ENCODE results near the gene SLC43A1.
"Not testable (repeated sequence)": the region's sequence is repeated elsewhere in the genome, so short reads cannot be mapped to it uniquely, and the experiment has no call there.

Gene SLC43A1

GRCh38 chr11:57515332-57516060, at the start of gene SLC43A1:
SLC43A1 (minus strand) TSS chr11:57515702; CDS start chr11:57514111, 1,591 bp downstream.
- peak; percentile 77 for DNase-seq (ENCODE audit: low spot score)
- no peak for FAIRE-seq

GRCh38 chr11:57562596-57562995, 47.1 kb upstream of the SLC43A1 start:
- FAIRE-seq (no peak), DNase-seq (ENCODE audit: low spot score) (no peak)

DNA sequence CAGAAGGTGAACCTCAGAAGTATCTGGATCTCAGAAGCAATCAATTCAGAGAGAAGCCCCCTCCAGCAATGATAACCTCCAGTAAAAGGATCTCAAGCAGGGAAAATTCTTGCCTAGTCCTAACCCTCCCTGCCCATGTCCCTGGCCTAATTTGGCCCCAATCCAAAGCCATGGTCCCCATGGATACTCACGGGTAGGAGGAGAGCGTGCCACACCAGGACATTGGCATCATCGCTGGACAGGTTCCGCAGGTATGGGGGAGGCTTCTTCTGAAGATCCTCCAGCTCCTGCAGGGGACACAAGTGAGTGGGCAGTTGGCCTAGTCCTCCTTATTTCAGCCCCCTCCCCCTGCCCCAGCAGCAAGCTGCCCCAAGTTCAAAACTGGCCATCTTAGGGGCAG, 44.6 kb upstream of the SLC43A1 start:
- no peak for DNase-seq (ENCODE audit: low spot score)
- no peak for FAIRE-seq

GRCh38 chr11:57556041-57556440, 40.5 kb upstream of the SLC43A1 start:
- DNase-seq (ENCODE audit: low spot score): no peak
- FAIRE-seq: no peak

GRCh38 chr11:57555393-57555792, 39.9 kb upstream of the SLC43A1 start:
- no peak for DNase-seq (ENCODE audit: low spot score)
- no peak for FAIRE-seq

DNA sequence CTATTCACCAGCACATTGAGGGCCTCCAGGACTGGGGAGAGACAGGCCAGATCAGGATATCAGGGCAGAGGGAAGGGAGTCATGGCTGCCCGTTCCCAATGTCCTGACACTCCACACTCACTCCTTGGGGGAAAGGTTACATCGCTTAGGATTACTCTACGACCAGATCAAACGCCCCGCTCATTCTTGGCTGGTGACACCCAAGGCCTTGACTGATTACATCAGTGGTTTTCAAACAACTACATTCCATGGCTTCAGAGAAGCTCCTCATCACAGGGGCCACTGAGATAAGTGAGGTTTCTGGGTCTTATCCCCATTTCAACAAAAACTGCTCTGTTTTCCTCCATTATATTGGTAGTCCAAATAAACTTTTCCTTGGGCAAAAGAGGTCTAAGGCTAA, 37.0 kb upstream of the SLC43A1 start:
- no peak for FAIRE-seq
- DNase-seq (ENCODE audit: low spot score): no peak

DNA sequence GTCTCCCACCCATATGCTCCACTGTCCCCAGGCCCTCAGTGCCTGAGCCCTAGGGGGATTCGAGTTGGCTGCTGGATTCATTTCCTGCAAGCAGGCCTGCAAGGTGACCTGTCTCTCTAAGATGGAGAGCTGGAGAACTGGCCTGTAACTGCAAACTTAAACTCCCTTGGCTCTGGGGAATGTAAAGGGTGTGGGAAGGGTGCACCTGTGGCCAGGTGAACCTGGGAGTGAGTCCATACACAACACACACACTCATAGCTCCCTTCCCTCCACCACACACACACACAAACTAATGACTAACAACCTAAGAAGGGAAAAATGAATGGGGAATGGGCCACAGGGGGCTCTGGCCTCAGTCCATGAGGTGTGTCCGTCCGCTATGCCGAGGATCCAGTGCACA, 36.4 kb upstream of the SLC43A1 start:
- no peak for DNase-seq (ENCODE audit: low spot score)
- FAIRE-seq: no peak

- FAIRE-seq: no peak
- no peak for DNase-seq (ENCODE audit: low spot score)
Observed at GRCh38 chr11:57549983-57550382, 34.5 kb upstream of the SLC43A1 start.

GRCh38 chr11:57547854-57548377, 32.4 kb upstream of the SLC43A1 start:
- DNase-seq (ENCODE audit: low spot score): no peak
- no peak for FAIRE-seq

DNA sequence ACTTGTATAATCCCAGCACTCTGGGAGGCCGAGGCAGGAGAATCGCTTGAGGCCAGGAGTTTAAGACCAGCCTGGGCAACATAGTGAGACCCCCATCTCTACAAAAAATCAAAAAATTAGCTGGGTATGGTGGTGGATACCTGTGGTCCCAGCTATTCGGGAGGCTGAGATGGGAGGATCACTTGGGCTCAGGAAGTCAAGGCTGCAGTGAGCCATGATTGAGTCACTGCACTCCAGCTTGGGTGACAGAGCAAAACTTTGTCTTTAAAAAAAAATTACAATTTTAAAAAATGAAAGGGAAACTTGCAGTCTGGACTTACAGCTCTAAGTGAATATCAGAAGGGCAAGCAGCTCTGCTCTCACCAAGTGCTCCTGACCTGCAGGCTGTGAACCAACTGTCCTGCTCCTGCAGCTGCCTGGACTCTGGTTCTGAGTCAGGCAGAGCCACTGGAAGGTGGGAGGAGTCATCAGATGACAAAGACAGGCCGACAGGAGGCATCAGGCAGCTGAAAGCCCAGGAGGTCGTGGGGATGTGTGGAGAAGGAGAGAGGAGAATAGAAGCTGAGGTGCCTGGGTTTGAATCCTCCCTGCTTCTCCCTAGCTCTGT, 31.5 kb upstream of the SLC43A1 start:
- no peak for FAIRE-seq
- DNase-seq (ENCODE audit: low spot score): peak; percentile 29

DNA sequence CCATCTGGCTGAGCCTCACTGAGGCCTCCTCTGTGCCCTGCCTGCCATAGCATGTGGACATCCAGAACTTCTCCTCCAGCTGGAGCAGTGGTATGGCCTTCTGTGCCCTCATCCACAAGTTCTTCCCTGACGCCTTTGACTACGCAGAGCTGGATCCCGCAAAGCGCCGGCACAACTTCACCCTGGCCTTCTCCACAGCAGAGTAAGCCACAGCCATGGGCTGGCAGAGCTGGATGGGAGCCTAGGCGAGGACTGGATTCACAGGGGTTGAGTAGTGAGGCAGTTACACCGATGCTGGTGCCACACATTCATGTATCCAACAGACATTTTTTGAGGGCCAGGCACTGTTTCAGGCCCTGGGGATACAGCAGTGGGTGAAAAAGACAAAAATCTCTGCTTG, 30.9 kb upstream of the SLC43A1 start:
- FAIRE-seq (no peak), DNase-seq (ENCODE audit: low spot score) (no peak)

- DNase-seq (ENCODE audit: low spot score) (no peak), FAIRE-seq (no peak)
Observed at GRCh38 chr11:57545883-57546282, 30.4 kb upstream of the SLC43A1 start.

DNA sequence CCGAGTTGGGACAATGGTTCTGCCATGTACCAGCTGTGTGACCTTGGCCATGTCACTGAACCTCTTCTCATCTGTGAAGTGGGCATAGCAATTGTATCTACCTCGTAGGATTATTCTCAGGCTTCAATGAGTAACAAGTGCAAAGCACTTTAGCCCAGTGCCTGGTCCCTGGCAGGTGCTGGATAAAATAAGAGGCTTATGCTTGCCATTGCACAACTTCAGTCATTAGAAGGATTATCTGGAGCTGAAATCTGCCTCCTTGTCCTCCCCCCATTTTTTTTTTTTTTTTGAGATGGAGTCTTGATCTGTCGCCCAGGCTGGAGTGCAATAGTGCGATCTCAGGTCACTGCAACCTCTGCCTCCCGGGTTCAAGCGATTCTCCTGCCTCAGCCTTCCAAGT, 29.1 kb upstream of the SLC43A1 start:
- no peak for FAIRE-seq
- DNase-seq (ENCODE audit: low spot score): no peak

- FAIRE-seq: no peak
- DNase-seq (ENCODE audit: low spot score): no peak
Observed at GRCh38 chr11:57543593-57543992, 28.1 kb upstream of the SLC43A1 start.

- no peak for FAIRE-seq
- no peak for DNase-seq (ENCODE audit: low spot score)
Observed at GRCh38 chr11:57542582-57542981, 27.1 kb upstream of the SLC43A1 start.

DNA sequence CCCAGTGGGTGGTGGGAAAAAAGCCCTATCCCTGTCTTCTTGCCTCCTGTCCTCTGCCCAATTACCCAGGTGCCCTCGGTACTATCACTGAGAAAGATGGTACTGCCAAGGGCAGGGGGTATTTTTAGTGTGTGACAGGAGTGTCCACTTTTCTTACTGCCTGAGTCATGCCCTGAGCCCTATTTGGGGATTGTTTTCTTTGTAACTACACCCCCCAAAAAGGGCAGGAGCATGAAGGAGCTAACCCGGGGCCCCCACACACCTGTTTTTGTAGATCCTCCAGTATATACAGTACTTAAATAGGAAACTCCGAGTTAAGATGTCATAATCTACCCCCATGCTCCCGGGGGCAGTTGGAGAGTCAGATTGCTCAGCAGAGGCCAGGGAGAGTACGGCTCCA, 25.7 kb upstream of the SLC43A1 start:
- no peak for FAIRE-seq
- DNase-seq (ENCODE audit: low spot score): no peak

GRCh38 chr11:57539342-57539741, 23.8 kb upstream of the SLC43A1 start:
- peak; percentile 23 for FAIRE-seq
- DNase-seq (ENCODE audit: low spot score): no peak

DNA sequence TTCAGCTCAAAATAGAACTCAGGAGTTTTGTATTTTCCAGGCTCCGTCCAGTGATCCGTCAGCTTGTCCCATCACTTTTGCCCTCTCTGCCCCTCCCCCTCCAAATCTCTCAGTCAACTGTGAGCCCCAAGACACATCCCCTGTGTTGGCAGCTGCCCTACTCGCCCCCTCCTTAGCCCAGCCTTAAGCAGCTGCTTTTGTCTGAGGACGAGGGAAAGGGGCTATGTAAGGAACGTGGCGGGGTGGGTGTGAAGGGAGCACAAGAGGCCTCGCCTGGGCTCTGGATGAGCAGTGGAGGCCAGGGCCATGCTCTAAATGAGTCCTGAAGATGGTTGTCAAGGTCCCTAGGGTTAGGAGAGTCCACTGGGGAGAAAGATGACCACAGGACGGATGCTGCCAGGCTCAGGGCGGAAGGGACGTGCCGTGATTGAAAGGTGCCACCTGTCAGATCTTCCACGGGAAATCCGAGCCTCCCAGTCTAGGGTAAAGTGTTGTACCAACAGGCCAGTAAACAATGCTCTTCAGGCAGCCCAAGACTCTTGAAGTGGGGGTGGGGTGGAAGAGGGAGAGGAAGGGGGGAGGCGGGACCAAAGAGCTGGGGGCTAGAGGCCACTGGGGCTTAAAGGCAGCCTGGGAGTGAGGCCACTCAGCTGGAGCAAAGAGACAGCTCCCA, 21.6 kb upstream of the SLC43A1 start, which contains the start of gene SMTNL1:
Gene SMTNL1 (plus strand): TSS at position 649 of the 673 bp plus-strand sequence. CDS start 5,048 bp downstream, outside the sequence.
- no peak for DNase-seq (ENCODE audit: low spot score)
- no peak for FAIRE-seq

DNA sequence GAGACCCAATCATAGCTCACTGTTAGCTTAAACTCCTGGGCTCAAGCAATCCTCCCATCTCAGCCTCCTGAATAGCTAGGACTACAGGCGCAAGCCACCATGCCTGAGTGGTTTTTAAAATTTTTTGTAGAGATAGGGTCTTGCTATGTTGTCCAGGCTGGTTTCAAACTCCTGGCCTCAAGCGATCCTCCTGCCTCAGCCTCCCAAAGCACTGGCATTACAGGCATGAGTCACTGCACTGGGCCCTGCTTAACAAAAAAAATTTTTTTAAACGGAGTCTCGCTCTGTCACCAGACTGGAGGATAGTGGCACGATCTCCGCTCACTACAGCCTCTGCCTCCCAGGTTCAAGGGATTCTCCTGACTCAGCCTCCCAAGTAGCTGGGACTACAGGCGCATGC, 18.9 kb upstream of the SLC43A1 start:
- FAIRE-seq; DNase-seq (ENCODE audit: low spot score): not testable (repeated sequence)

DNA sequence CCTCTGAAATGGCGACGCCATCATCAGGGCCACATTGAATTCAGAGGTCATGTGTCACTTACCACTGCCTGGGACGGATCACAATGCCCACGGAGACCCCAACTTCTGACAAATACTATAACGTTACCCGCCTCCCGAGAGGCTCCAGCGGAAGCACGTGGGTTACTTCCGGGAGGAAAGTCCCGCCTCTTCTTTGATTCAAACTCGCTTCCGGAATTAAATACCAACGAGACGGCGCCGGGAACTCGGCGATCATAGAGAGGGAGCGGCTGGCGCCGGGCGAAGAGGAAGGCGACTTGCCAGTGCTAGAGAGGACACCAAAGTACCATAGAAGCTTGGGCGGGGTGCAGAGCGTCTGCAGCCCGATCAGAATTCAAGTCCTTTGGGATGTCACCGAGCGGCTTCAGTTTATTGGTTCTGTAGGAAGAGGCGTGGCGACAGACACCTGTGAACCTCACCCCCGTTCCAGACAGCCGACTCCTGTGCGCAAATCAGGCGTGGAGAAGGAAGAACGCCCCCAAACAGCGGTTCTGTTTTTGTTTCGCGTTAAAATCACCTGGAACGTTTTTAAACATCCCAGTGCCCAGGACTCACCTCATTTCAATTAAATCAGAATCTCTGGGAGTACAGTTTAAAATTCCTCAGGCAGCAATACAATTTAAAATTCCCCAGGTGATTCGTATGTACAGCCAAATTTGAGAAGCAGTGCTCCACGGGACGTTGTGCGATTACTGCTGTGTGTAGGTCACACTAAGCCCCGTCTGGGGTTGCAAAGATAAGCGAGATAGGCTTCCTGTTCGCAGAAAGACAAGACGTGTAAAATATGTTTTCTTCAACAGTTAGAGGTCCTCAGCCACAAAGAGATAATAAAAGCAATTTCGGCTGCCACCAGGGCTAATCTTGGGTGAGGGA, 15.3 kb upstream of the SLC43A1 start, which contains the start of gene TIMM10:
Gene TIMM10 (minus strand): TSS at position 159 of the 912 bp plus-strand sequence. CDS start 565 bp downstream, outside the sequence.
- no peak for FAIRE-seq
- DNase-seq (ENCODE audit: low spot score): peak; percentile 95

DNA sequence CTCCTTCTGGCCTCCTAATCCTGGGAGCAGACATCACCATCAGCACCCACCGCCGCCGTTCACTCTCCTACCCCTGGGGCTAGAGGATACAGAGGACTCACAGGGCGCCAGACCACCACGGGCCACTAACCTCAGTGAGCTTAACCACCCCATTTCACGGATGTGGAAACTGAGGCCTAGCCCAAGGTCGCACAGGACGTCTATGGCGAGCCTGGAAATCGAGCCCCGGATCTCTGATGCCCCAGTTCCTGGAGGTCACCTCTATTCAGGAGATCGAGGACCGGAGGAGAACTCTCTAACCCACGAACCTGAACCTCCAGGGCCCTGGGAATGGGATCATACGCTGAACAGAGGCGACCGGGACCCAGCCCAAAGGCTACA, 14.7 kb upstream of the SLC43A1 start:
- FAIRE-seq: no peak
- DNase-seq (ENCODE audit: low spot score): no peak
